H1 (cell line): ENCODE data around the gene PIP5K1B. TPM values are rescaled to one million over a fixed set of nuclear protein-coding genes. Genes with fewer than 3 reads are reported as not detected.

Experiments
- CHD7 ChIP-seq: fragments of 300-600 bp; sonication (generic); IDR thresholded peaks from 2 replicates; pipeline ENCODE4 v1.7.1; 2012; ENCODE audit warnings: low read length, moderate library complexity, mild to moderate bottlenecking, inconsistent platforms; ENCODE audit not compliant: insufficient replicate concordance
- EGR1 ChIP-seq: IDR thresholded peaks from 2 replicates; pipeline ENCODE4 v1.6.1; 2011; ENCODE audit warnings: low read depth, low read length, borderline replicate concordance
- JUN ChIP-seq: IDR thresholded peaks from 2 replicates; pipeline ENCODE4 v1.6.1; 2011; ENCODE audit warnings: low read depth, mild to moderate bottlenecking, improper control_type of control experiment, low read length
- KDM1A ChIP-seq: fragments of 200-600, 300-600 bp; sonication (generic); IDR thresholded peaks from 2 replicates; pipeline ENCODE4 v1.7.1; 2016; ENCODE audit warnings: mild to moderate bottlenecking, low read length, borderline replicate concordance
- KDM4A ChIP-seq: IDR thresholded peaks from one replicate; pipeline ENCODE4 v1.7.1; 2012; ENCODE audit warnings: low read depth, mild to moderate bottlenecking, moderate library complexity, low read length, inconsistent platforms; ENCODE audit not compliant: severe bottlenecking
- KDM5A ChIP-seq: fragments of 200-600 bp; IDR thresholded peaks from 2 replicates; pipeline ENCODE4 v1.7.1; 2012; ENCODE audit warnings: mild to moderate bottlenecking, low read length, inconsistent platforms, mixed read lengths
- MAFK ChIP-seq: IDR thresholded peaks from 2 replicates; pipeline ENCODE4 v1.6.1; 2012; ENCODE audit warnings: low read depth, mild to moderate bottlenecking, improper control_type of control experiment, low read length
- MAX ChIP-seq: IDR thresholded peaks from 2 replicates; pipeline ENCODE4 v1.6.1; 2012; ENCODE audit warnings: inconsistent platforms
- PHF8 ChIP-seq: fragments of 200-600 bp; sonication (generic); conservative IDR thresholded peaks from 2 replicates; pipeline ENCODE4 v1.7.1; 2012; ENCODE audit warnings: low read depth, mild to moderate bottlenecking, inconsistent platforms, low read length, moderate library complexity
- RNF2 ChIP-seq: fragments of 200-900, 300-1000 bp; sonication (generic); IDR thresholded peaks from 2 replicates; pipeline ENCODE4 v1.7.1; 2016; ENCODE audit warnings: borderline replicate concordance, low read depth, mild to moderate bottlenecking, antibody characterized with exemption, low read length; ENCODE audit not compliant: poor library complexity, severe bottlenecking; ENCODE audit errors: missing control alignments
- SAP30 ChIP-seq: fragments of 300-600 bp; sonication (generic); IDR thresholded peaks from 2 replicates; pipeline ENCODE4 v1.7.1; 2012; ENCODE audit warnings: low read length, moderate library complexity, mild to moderate bottlenecking, inconsistent platforms; ENCODE audit not compliant: insufficient read depth, insufficient replicate concordance
- polyA plus RNA-seq, 7 experiments: library from polyadenylated mRNA; depleted of rRNA in 3 of 7; stranded (reverse) in 5 of 7; unstranded in 2 of 7; fragments of >200 nt in 5 of 7; fragments of 200-250 nt in 2 of 7; gene quantifications; 1 replicate in 5 of 7; 2 replicates in 1 of 7; 4 replicates in 1 of 7; pipeline versions ENCODE4 v1.2.1 to v1.2.3, GENCODE V29; 2011 to 2013; ENCODE audit warnings: missing spikeins in 2 of 7, mixed read lengths in 2 of 7
- total RNA-seq: library from RNA; stranded (reverse); fragmentation: NEBNext Ultra II Directional; extraction: Animal tissue kit (Norgen Biotek cat#: 25700); gene quantifications from 2 replicates; pipeline ENCODE4 v1.2.1, GENCODE V29; 2021

The PIP5K1B gene
- total and polyA plus RNA-seq, 2 of the 8 experiments (the other 6 are each of a cell fraction or from before 2014, with no cell fraction given), result 4.7 to 7.7 TPM

- no peak for TF ChIP-seq CHD7
- no peak for TF ChIP-seq EGR1
- no peak for TF ChIP-seq RNF2
- TF ChIP-seq PHF8, result no peak
- TF ChIP-seq MAFK, result no peak
- no peak for TF ChIP-seq MAX
- no peak for TF ChIP-seq KDM1A
- TF ChIP-seq KDM5A, result no peak
- TF ChIP-seq KDM4A, result no peak
- no peak for TF ChIP-seq JUN
- TF ChIP-seq SAP30, result no peak
Measured at GRCh38 chr9:68711932-68712331, 6.9 kb downstream of the PIP5K1B start (continued).
